Mesendoderm (in vitro differentiated cells): ENCODE measurements around the gene MRPS25.

Experiments used
- DNase-seq: peaks from one replicate; pipeline ENCODE4 v3.0.0; 2013
- H2AK5ac ChIP-seq: 2 replicates; pipeline ENCODE4 v1.6.1; 2013; ENCODE audit warnings: low read length, inconsistent platforms
- H2BK120ac ChIP-seq: 2 replicates; pipeline ENCODE4 v1.6.1; 2013; ENCODE audit warnings: low read depth, mild to moderate bottlenecking, low read length, moderate library complexity, mixed read lengths
- H2BK15ac ChIP-seq: replicated peaks from 2 replicates; pipeline ENCODE4 v1.6.1; 2013; ENCODE audit warnings: low read depth, mild to moderate bottlenecking, moderate library complexity
- H2BK5ac ChIP-seq: 2 replicates; pipeline ENCODE4 v1.6.1; 2013; ENCODE audit warnings: low read length, inconsistent platforms
- H3K18ac ChIP-seq: 2 replicates; pipeline ENCODE4 v1.6.1; 2013; ENCODE audit warnings: mild to moderate bottlenecking, low read length, mixed read lengths
- H3K23ac ChIP-seq: one replicate; pipeline ENCODE4 v1.6.1; 2013; ENCODE audit warnings: low read length
- H3K27ac ChIP-seq: 2 replicates; pipeline ENCODE4 v1.5.1; 2013; ENCODE audit warnings: low read depth, mild to moderate bottlenecking, inconsistent platforms, low read length, moderate library complexity
- H3K27me3 ChIP-seq: 2 replicates; pipeline ENCODE4 v1.6.1; 2013; ENCODE audit warnings: low read length, control low read depth, mild to moderate bottlenecking, inconsistent platforms; ENCODE audit not compliant: insufficient read depth, poor library complexity
- H3K36me3 ChIP-seq: 2 replicates; pipeline ENCODE4 v1.6.1; 2013; ENCODE audit warnings: low read length, inconsistent platforms; ENCODE audit not compliant: control insufficient read depth, insufficient read depth
- H3K4ac ChIP-seq: one replicate; pipeline ENCODE4 v1.6.1; 2013; ENCODE audit warnings: low read depth, mild to moderate bottlenecking, low read length, moderate library complexity
- H3K4me1 ChIP-seq: 2 replicates; pipeline ENCODE4 v1.6.1; 2013; ENCODE audit warnings: low read depth, low read length, inconsistent platforms; ENCODE audit not compliant: control insufficient read depth
- H3K4me2 ChIP-seq: 2 replicates; pipeline ENCODE4 v1.6.1; 2013; ENCODE audit warnings: low read length
- H3K4me3 ChIP-seq: 2 replicates; pipeline ENCODE4 v1.5.1; 2013; ENCODE audit warnings: mild to moderate bottlenecking, low read length
- H3K56ac ChIP-seq: one replicate; pipeline ENCODE4 v1.6.1; 2013; ENCODE audit warnings: low read length
- H3K79me1 ChIP-seq: 2 replicates; pipeline ENCODE4 v1.6.1; 2013; ENCODE audit warnings: low read length, inconsistent platforms
- H3K79me2 ChIP-seq: 2 replicates; pipeline ENCODE4 v1.6.1; 2013; ENCODE audit warnings: mild to moderate bottlenecking, low read length; ENCODE audit not compliant: control insufficient read depth, insufficient read depth
- H3K9ac ChIP-seq: 2 replicates; pipeline ENCODE4 v1.6.1; 2013; ENCODE audit warnings: low read length, inconsistent platforms
- H4K5ac ChIP-seq: one replicate; pipeline ENCODE4 v1.6.1; 2013; ENCODE audit warnings: low read length
- H4K8ac ChIP-seq: one replicate; pipeline ENCODE4 v1.6.1; 2013; ENCODE audit warnings: low read depth, mild to moderate bottlenecking, control low read depth, low read length, moderate library complexity
- WGBS: extraction: QIAGEN DNeasy Blood & Tissue Kit; methylation state at CpG from one replicate; pipeline ENCODE4 v1.1.7; 2013; ENCODE audit warnings: low lambda C conversion rate, missing lambda C conversion rate; ENCODE audit not compliant: insufficient coverage; ENCODE audit errors: extremely low coverage; 5-methylcytosine and 5-hydroxymethylcytosine counted together

Gene MRPS25

DNA sequence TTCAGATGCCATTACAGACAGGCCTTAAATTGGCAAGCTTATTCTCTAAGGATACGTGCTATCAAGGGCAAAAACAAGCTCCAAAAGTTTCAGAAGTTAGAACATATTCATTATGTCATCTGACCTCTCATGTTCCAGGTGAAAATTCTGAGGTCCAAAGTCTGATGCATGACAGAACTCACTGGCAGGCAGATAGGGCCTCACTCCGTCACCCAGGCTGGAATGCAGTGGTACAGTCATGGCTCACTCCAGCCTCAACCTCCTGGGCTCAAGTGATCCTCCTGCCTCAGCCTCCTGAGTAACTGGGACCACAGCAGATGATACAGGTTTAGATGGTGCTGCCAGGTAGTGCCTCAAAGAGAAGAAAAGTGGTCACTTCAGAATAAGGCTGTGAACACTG is 15.5 kb downstream of the MRPS25 start:
- no peak overlapping the region for H2BK5ac ChIP-seq
- H3K4me2 ChIP-seq, result no peak overlapping the region
- peaks cover 15% of the 10 kb centered on the region for H3K36me3 ChIP-seq
- no peak overlapping the region for H4K8ac ChIP-seq
- no peak overlapping the region for H3K4ac ChIP-seq
- H2AK5ac ChIP-seq, result no peak overlapping the region
- no peak for DNase-seq
- H3K27ac ChIP-seq, result no peak overlapping the region
- no peak overlapping the region for H2BK15ac ChIP-seq
- H3K9ac ChIP-seq, result no peak overlapping the region
- WGBS, result no CpG with 5 or more reads among the region's 2 CpGs
- H3K23ac ChIP-seq, result no peak overlapping the region
- no peak overlapping the region for H2BK120ac ChIP-seq
- H3K27me3 ChIP-seq, result no peaks in the 10 kb centered on the region
- no peak overlapping the region for H3K56ac ChIP-seq
- no peak overlapping the region for H3K4me3 ChIP-seq
- no peak overlapping the region for H4K5ac ChIP-seq
- no peaks in the 10 kb centered on the region for H3K4me1 ChIP-seq
- H3K79me2 ChIP-seq, result no peaks in the 10 kb centered on the region
- H3K79me1 ChIP-seq, result peaks cover 4% of the 10 kb centered on the region
- no peak overlapping the region for H3K18ac ChIP-seq

DNA sequence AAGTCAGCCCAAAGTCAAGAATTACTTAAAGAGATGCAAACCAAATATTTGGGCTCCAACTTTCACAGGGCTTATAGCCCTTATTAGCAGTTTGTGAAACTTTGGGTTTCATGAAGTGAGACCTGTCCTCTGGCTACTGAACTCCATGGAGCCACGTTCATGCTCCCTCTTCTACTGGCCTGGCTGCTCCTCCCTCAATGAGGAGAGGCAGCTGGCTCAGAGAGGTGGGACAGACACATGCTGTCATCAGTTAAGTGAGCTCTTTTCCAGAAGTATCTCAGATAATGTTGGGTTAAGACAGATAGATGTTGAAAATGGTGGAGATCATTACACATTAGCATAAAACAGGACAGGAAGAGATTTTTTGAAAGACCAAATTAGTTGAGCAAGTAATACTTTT is 19.4 kb downstream of the MRPS25 start:
- Histone ChIP-seq H2BK15ac (no peak overlapping the region), H3K79me2 (no peaks in the 10 kb centered on the region), H3K56ac (no peak overlapping the region), H3K79me1 (peaks cover 2% of the 10 kb centered on the region), H3K4me3 (no peak overlapping the region), H3K4me1 (no peaks in the 10 kb centered on the region), H3K27me3 (no peaks in the 10 kb centered on the region), H3K9ac (no peak overlapping the region), H3K27ac (no peak overlapping the region), H4K8ac (no peak overlapping the region), H2BK120ac (no peak overlapping the region), H3K4me2 (no peak overlapping the region), H3K36me3 (peaks cover 26% of the 10 kb centered on the region), H3K4ac (no peak overlapping the region), H4K5ac (no peak overlapping the region), H3K18ac (no peak overlapping the region), H2BK5ac (no peak overlapping the region), H3K23ac (no peak overlapping the region), H2AK5ac (no peak overlapping the region)
- no peak for DNase-seq
- WGBS, result no CpG with 5 or more reads among the region's 1 CpG

DNA sequence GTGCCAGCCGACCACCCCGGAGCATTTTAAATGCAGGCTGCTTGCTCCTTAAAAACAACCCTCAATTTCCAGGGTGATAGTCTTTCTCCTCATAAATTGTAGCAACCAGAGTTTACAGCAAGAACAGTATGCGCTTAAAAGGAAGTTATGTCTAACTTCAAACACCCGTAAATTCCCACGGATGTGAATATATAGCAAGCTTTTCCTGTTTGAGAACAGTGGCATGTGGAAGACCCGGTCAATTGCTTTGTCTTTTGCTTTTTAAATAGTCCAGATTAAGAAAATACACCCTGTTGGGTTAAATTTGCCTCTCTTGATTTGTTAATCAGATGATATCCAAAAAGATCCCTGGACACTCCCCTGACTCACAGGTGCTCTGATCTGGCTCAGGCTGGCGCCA is 20.8 kb downstream of the MRPS25 start:
- H3K9ac ChIP-seq, result no peak overlapping the region
- H3K36me3 ChIP-seq, result peaks cover 28% of the 10 kb centered on the region
- H3K18ac ChIP-seq, result no peak overlapping the region
- H3K4me2 ChIP-seq, result no peak overlapping the region
- no peak overlapping the region for H3K23ac ChIP-seq
- no peak overlapping the region for H3K27ac ChIP-seq
- H2AK5ac ChIP-seq, result no peak overlapping the region
- no peak overlapping the region for H3K4me3 ChIP-seq
- H3K56ac ChIP-seq, result no peak overlapping the region
- no peak overlapping the region for H2BK120ac ChIP-seq
- H4K8ac ChIP-seq, result no peak overlapping the region
- H2BK5ac ChIP-seq, result no peak overlapping the region
- no peak overlapping the region for H2BK15ac ChIP-seq
- no peak overlapping the region for H4K5ac ChIP-seq
- no peak overlapping the region for H3K4ac ChIP-seq
- no peak for DNase-seq
- H3K79me1 ChIP-seq, result no peaks in the 10 kb centered on the region
- H3K4me1 ChIP-seq, result no peaks in the 10 kb centered on the region
- no peaks in the 10 kb centered on the region for H3K27me3 ChIP-seq
- no CpG with 5 or more reads among the region's 7 CpGs for WGBS
- H3K79me2 ChIP-seq, result no peaks in the 10 kb centered on the region

DNA sequence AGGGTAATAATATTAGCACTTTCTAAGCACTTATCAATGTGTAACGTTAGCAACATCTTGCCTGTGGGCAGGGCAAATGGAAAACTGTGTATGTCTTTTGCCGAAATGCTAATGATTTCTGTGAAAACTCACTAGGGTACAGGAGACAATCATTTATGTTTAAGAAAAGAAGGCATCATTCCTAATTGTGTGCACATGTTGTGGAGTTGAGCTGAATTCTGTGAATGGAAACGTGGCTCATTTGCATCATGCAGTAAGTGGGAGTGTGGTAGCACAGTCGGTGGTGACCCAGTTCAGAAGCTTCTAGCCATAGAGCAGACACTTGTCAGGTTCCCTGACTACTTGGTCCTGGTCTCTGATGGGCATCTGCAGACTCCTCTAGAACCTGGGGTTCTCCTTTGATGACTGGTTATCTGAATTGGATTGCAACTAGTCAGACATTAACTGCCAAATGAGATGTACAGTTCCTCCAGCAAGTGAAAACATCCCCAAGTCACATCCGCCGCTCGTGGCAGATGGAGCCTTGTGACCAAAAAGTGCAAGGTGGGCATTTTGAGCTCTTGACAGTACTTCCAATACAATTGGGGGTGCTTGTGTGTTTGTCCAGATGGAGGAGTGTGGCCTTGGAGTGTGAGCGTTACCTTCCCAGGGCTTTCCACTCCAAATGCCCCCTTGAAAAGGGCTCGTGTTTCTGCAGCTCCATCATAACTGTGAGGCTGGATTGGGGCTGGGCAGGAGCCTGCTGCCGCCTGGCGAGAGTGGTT is 21.5 kb downstream of the MRPS25 start:
- peaks cover 26% of the 10 kb centered on the region for H3K36me3 ChIP-seq
- H2AK5ac ChIP-seq, result no peak overlapping the region
- H3K18ac ChIP-seq, result no peak overlapping the region

DNA sequence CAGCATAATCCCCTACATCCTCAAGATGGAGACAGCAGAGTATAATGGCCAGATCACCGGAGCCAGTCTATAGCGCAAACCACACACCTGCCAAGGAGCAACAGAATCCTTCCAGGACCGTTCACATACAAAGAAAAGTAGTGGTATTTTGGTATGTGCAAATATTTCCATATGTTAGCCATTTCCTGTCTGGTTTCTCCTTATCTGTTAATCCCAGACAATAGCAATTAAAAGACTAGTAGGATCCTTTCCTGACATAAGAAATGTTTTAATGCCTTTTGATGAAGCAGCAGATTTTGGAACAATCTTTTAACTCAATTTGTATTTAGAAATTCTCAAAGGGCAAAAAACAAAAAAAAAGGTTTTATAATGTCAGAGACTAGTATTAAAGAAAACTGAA is 22.2 kb downstream of the MRPS25 start:
- H3K4ac ChIP-seq, result no peak overlapping the region
- H3K4me2 ChIP-seq, result no peak overlapping the region
- H2BK120ac ChIP-seq, result no peak overlapping the region
- no peak overlapping the region for H2AK5ac ChIP-seq
- H2BK15ac ChIP-seq, result no peak overlapping the region
- no peaks in the 10 kb centered on the region for H3K79me2 ChIP-seq
- no peak overlapping the region for H2BK5ac ChIP-seq
- peaks cover 30% of the 10 kb centered on the region for H3K36me3 ChIP-seq
- no peak overlapping the region for H3K27ac ChIP-seq
- no peak overlapping the region for H3K18ac ChIP-seq
- no peak overlapping the region for H3K23ac ChIP-seq
- H3K79me1 ChIP-seq, result no peaks in the 10 kb centered on the region
- H3K9ac ChIP-seq, result no peak overlapping the region
- H3K27me3 ChIP-seq, result no peaks in the 10 kb centered on the region
- WGBS, result no CpG with 5 or more reads among the region's 3 CpGs
- no peak for DNase-seq
- no peak overlapping the region for H4K8ac ChIP-seq
- H3K4me3 ChIP-seq, result no peak overlapping the region
- no peak overlapping the region for H4K5ac ChIP-seq
- no peaks in the 10 kb centered on the region for H3K4me1 ChIP-seq
- no peak overlapping the region for H3K56ac ChIP-seq

More for the DNA sequence above, 21.5 kb downstream of the MRPS25 start:
- no peak overlapping the region for H2BK120ac ChIP-seq
- H3K79me1 ChIP-seq, result no peaks in the 10 kb centered on the region
- DNase-seq, result no peak
- no peak overlapping the region for H3K4ac ChIP-seq
- H3K79me2 ChIP-seq, result no peaks in the 10 kb centered on the region
- H3K4me2 ChIP-seq, result no peak overlapping the region
- H3K4me3 ChIP-seq, result no peak overlapping the region
- no peak overlapping the region for H2BK5ac ChIP-seq
- H3K4me1 ChIP-seq, result no peaks in the 10 kb centered on the region
- no peak overlapping the region for H3K27ac ChIP-seq
- no peak overlapping the region for H3K9ac ChIP-seq
- no peak overlapping the region for H2BK15ac ChIP-seq
- H4K5ac ChIP-seq, result no peak overlapping the region
- H3K23ac ChIP-seq, result no peak overlapping the region
- no CpG with 5 or more reads among the region's 11 CpGs for WGBS
- H4K8ac ChIP-seq, result no peak overlapping the region
- no peaks in the 10 kb centered on the region for H3K27me3 ChIP-seq
- no peak overlapping the region for H3K56ac ChIP-seq

DNA sequence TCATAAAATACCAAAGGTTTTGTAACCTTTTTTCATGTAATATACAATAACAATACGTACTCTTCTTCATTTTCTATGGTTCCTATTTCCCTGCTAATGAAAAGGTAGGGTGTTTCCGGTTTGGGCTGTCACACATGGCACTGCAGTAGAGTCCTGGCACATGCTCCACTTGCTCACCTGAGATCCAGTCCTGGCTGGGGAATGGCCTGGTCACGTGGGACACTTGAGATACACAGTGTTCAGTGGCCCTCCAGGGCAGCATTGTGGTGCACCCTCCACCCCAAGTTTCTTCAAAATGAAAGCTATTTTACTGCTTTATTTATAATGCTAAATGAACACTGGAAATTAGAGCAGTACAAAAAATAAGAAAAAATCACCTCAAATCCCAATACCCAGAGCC is 23.2 kb downstream of the MRPS25 start:
- Histone ChIP-seq H2BK5ac (no peak overlapping the region), H3K36me3 (peaks cover 32% of the 10 kb centered on the region)

More for the DNA sequence above, 23.2 kb downstream of the MRPS25 start:
- no peak overlapping the region for H4K8ac ChIP-seq
- H3K27me3 ChIP-seq, result no peaks in the 10 kb centered on the region
- WGBS, result no CpG with 5 or more reads among the region's 3 CpGs
- no peak overlapping the region for H3K56ac ChIP-seq
- H3K79me1 ChIP-seq, result no peaks in the 10 kb centered on the region
- H2BK120ac ChIP-seq, result no peak overlapping the region
- no peak overlapping the region for H3K4me3 ChIP-seq
- no peak overlapping the region for H3K9ac ChIP-seq
- H2BK15ac ChIP-seq, result no peak overlapping the region
- no peak overlapping the region for H3K27ac ChIP-seq
- H3K4me2 ChIP-seq, result no peak overlapping the region
- no peak overlapping the region for H3K18ac ChIP-seq
- no peak overlapping the region for H2AK5ac ChIP-seq
- H3K4ac ChIP-seq, result no peak overlapping the region
- no peak overlapping the region for H3K23ac ChIP-seq
- no peak for DNase-seq
- H3K79me2 ChIP-seq, result no peaks in the 10 kb centered on the region
- no peak overlapping the region for H4K5ac ChIP-seq
- H3K4me1 ChIP-seq, result no peaks in the 10 kb centered on the region
